Glutamatergic neuron (in vitro differentiated cells): ENCODE measurements around the gene PLA2G1B. TPM values are rescaled to one million over a fixed set of nuclear protein-coding genes. Genes with fewer than 3 reads are reported as not detected.

Source experiments
- DNase-seq: peaks from one replicate; pipeline ENCODE4 v3.0.0; 2022
- H3K27ac Mint-ChIP-seq: one replicate; pipeline ENCODE4 v1.8.0; 2020; ENCODE audit warnings: mild to moderate bottlenecking, mixed read lengths, inconsistent platforms; ENCODE audit not compliant: unreplicated experiment
- H3K27me3 Mint-ChIP-seq: one replicate; pipeline ENCODE4 v1.8.0; 2020; ENCODE audit warnings: mild to moderate bottlenecking, moderate library complexity, mixed read lengths, inconsistent platforms; ENCODE audit not compliant: unreplicated experiment
- H3K36me3 Mint-ChIP-seq: one replicate; pipeline ENCODE4 v1.8.0; 2020; ENCODE audit warnings: mild to moderate bottlenecking, mixed read lengths, inconsistent platforms; ENCODE audit not compliant: unreplicated experiment
- H3K4me1 Mint-ChIP-seq: one replicate; pipeline ENCODE4 v1.8.0; 2020; ENCODE audit warnings: mild to moderate bottlenecking, low read depth, mixed read lengths, inconsistent platforms; ENCODE audit not compliant: unreplicated experiment
- H3K4me3 Mint-ChIP-seq: one replicate; pipeline ENCODE4 v1.8.0; 2020; ENCODE audit warnings: mild to moderate bottlenecking, mixed read lengths, inconsistent platforms; ENCODE audit not compliant: unreplicated experiment
- H3K9me3 Mint-ChIP-seq: one replicate; pipeline ENCODE4 v1.8.0; 2020; ENCODE audit warnings: mild to moderate bottlenecking, moderate library complexity, mixed read lengths, inconsistent platforms; ENCODE audit not compliant: unreplicated experiment
- total RNA-seq: library from RNA; stranded (reverse); fragmentation: NEBNext Ultra II Directional; extraction: Animal tissue kit (Norgen Biotek cat#: 25700); gene quantifications from one replicate; pipeline ENCODE4 v1.2.1, GENCODE V29; 2021; ENCODE audit not compliant: unreplicated experiment
- TF ChIP-seq, protein P1 (sequence below): fragments of 200-600 bp; sonication (generic); IDR thresholded peaks from one replicate; pipeline ENCODE4 v1.5.0; 2021; ENCODE audit not compliant: partially characterized antibody, unreplicated experiment

Gene PLA2G1B
- total RNA-seq, 1 donor from 2014 or later, result not detected

DNA sequence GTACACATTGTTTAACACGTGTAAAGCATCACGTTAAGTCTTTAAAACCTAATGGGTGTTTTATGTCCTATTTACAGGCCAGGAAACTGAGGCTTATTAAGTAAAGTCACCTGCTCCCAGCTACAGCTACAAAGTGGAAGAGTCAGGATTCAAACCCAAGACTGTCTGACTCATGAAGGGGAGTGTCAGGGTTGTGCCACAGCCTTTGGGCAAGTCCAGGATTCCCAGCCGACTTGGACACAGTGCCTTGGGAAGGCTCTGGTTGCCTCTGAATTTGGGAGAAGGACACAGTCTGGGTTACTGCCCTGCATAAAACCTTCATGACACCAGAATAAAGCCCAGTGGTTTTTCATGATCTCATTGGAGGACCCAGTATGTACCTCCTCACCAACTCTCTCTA lies 43.2 kb downstream of the PLA2G1B start:
- H3K36me3 Mint-ChIP-seq, result no peaks in the 10 kb centered on the region
- peaks cover 5% of the 10 kb centered on the region for H3K9me3 Mint-ChIP-seq
- H3K4me3 Mint-ChIP-seq, result no peak overlapping the region
- H3K27me3 Mint-ChIP-seq, result no peaks in the 10 kb centered on the region
- TF ChIP-seq, protein P1, sequence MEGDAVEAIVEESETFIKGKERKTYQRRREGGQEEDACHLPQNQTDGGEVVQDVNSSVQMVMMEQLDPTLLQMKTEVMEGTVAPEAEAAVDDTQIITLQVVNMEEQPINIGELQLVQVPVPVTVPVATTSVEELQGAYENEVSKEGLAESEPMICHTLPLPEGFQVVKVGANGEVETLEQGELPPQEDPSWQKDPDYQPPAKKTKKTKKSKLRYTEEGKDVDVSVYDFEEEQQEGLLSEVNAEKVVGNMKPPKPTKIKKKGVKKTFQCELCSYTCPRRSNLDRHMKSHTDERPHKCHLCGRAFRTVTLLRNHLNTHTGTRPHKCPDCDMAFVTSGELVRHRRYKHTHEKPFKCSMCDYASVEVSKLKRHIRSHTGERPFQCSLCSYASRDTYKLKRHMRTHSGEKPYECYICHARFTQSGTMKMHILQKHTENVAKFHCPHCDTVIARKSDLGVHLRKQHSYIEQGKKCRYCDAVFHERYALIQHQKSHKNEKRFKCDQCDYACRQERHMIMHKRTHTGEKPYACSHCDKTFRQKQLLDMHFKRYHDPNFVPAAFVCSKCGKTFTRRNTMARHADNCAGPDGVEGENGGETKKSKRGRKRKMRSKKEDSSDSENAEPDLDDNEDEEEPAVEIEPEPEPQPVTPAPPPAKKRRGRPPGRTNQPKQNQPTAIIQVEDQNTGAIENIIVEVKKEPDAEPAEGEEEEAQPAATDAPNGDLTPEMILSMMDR, result no peak
- H3K4me1 Mint-ChIP-seq, result peaks cover 1% of the 10 kb centered on the region
- no peak for DNase-seq
- H3K27ac Mint-ChIP-seq, result no peak overlapping the region

GRCh38 chr12:120283318-120283717 lies 44.3 kb downstream of the PLA2G1B start:
- peaks cover 9% of the 10 kb centered on the region for H3K9me3 Mint-ChIP-seq
- no peak for DNase-seq
- peaks cover 4% of the 10 kb centered on the region for H3K36me3 Mint-ChIP-seq

GRCh38 chr12:120278137-120279069 lies 49.2 kb downstream of the PLA2G1B start:
- no peaks in the 10 kb centered on the region for H3K4me1 Mint-ChIP-seq
- peaks cover 9% of the 10 kb centered on the region for H3K9me3 Mint-ChIP-seq
- TF ChIP-seq, protein P1, result no peak
- H3K4me3 Mint-ChIP-seq, result no peak overlapping the region
- H3K36me3 Mint-ChIP-seq, result peaks cover 4% of the 10 kb centered on the region
- no peaks in the 10 kb centered on the region for H3K27me3 Mint-ChIP-seq
- no peak for DNase-seq
- no peak overlapping the region for H3K27ac Mint-ChIP-seq

More at GRCh38 chr12:120283318-120283717, 44.3 kb downstream of the PLA2G1B start:
- Mint-ChIP-seq H3K4me1 (peaks cover 1% of the 10 kb centered on the region), H3K4me3 (no peak overlapping the region), H3K27me3 (no peaks in the 10 kb centered on the region), H3K27ac (no peak overlapping the region)
- TF ChIP-seq, protein P1, result no peak

- Mint-ChIP-seq H3K4me3 (no peak overlapping the region), H3K27ac (no peak overlapping the region), H3K36me3 (peaks cover 4% of the 10 kb centered on the region), H3K27me3 (no peaks in the 10 kb centered on the region), H3K4me1 (no peaks in the 10 kb centered on the region), H3K9me3 (peaks cover 8% of the 10 kb centered on the region)
- TF ChIP-seq, protein P1, result no peak
- DNase-seq, result no peak
Measured at GRCh38 chr12:120276734-120277133, 50.8 kb downstream of the PLA2G1B start.

Other genes with a start within 250 kb of the PLA2G1B start
- gene RAB35, start 211.0 kb downstream of the PLA2G1B start, total RNA-seq, result 57.2 TPM
- gene GCN1, start 133.1 kb downstream of the PLA2G1B start, total RNA-seq, result 173 TPM
- 1,238 TPM for gene RPLP0, start 126.7 kb downstream of the PLA2G1B start, total RNA-seq
- gene PXN, start 62.0 kb downstream of the PLA2G1B start, total RNA-seq, result 39.5 TPM
- gene RNU4-2, start 35.9 kb downstream of the PLA2G1B start, total RNA-seq, result 8,083 TPM
- gene RNU4-1, start 34.5 kb downstream of the PLA2G1B start, total RNA-seq, result 5,722 TPM
- gene SIRT4, start 25.5 kb downstream of the PLA2G1B start, total RNA-seq, result 3.8 TPM
- gene MSI1, start 41.4 kb upstream of the PLA2G1B start, total RNA-seq, result 229 TPM
- gene COX6A1, start 110.3 kb upstream of the PLA2G1B start, total RNA-seq, result 405 TPM
- gene TRIAP1, start 118.6 kb upstream of the PLA2G1B start, total RNA-seq, result 25.2 TPM
- 16.8 TPM for gene GATC, start 118.7 kb upstream of the PLA2G1B start, total RNA-seq
- gene SRSF9, start 142.0 kb upstream of the PLA2G1B start, total RNA-seq, result 210 TPM
- 403 TPM for gene DYNLL1, start 168.3 kb upstream of the PLA2G1B start, total RNA-seq
- gene COQ5, start 201.4 kb upstream of the PLA2G1B start, total RNA-seq, result 32.0 TPM
- gene RNF10, start 206.6 kb upstream of the PLA2G1B start, total RNA-seq, result 188 TPM